B cell (primary cell): Measurements from ENCODE around the gene THUMPD2. TPM values are rescaled to one million over a fixed set of nuclear protein-coding genes. Genes with fewer than 3 reads are reported as not detected.

Source experiments
- ATAC-seq: fragments of 200-7000 bp; cut with Tn5 transposase; one replicate; pipeline ENCODE4 v1.10.0; 2021; ENCODE audit warnings: low read depth, mild to moderate bottlenecking, moderate number of reproducible peaks, moderate library complexity
- CTCF ChIA-PET: fragments of 350-600 bp; sonication (Branson Sonifier 250); formaldehyde crosslinking; loops from one replicate; lab custom pipeline; 2021; ENCODE audit warnings: antibody characterized with exemption, inconsistent platforms; lab: Charles Lee
- POLR2A ChIA-PET: fragments of 350-600 bp; sonication (Branson Sonifier 250); formaldehyde crosslinking; loops from one replicate; lab custom pipeline; 2021; ENCODE audit warnings: antibody characterized with exemption; lab: Charles Lee
- DNase-seq: peaks from one replicate; pipeline ENCODE4 v3.0.0; 2013
- H2AFZ ChIP-seq: 2 replicates; pipeline ENCODE4 v1.6.1; 2012; ENCODE audit warnings: mild to moderate bottlenecking, low read depth, low read length; ENCODE audit not compliant: insufficient read depth, poor library complexity, severe bottlenecking
- H3K27ac ChIP-seq, 2 donors: 1 replicate in 1 of 2; 2 replicates in 1 of 2; pipeline ENCODE4 v1.5.1; 2012 to 2013; ENCODE audit warnings: low read length in 2 of 2, mild to moderate bottlenecking in 2 of 2, moderate library complexity in 1 of 2
- H3K27me3 ChIP-seq, 4 experiments: fragments of 200-600 bp in 1 of 4; sonication (generic) in 1 of 4; replicated peaks in 1 of 4; 1 replicate in 2 of 4; 2 replicates in 2 of 4; pipeline versions ENCODE4 v1.6.1 to v1.7.0; 2013 to 2016; ENCODE audit warnings: low read length in 3 of 4, mild to moderate bottlenecking in 2 of 4, mixed read lengths in 1 of 4, moderate library complexity in 1 of 4; ENCODE audit not compliant: insufficient read depth in 4 of 4, control insufficient read depth in 3 of 4; ENCODE audit errors: control extremely low read depth in 1 of 4
- H3K36me3 ChIP-seq, 2 experiments: replicated peaks in 1 of 2; 1 replicate in 1 of 2; 2 replicates in 1 of 2; pipeline versions ENCODE4 v1.6.1 to v1.7.1; 2013; ENCODE audit warnings: low read length in 1 of 2; ENCODE audit not compliant: insufficient read depth in 2 of 2, control insufficient read depth in 1 of 2; ENCODE audit errors: control extremely low read depth in 1 of 2, extremely low read depth in 1 of 2
- H3K4me1 ChIP-seq, 2 donors: fragments of 200-600 bp in 1 of 2; sonication (generic) in 1 of 2; 1 replicate in 1 of 2; 2 replicates in 1 of 2; pipeline versions ENCODE4 v1.5.1 to v1.6.1; 2013 to 2017; ENCODE audit warnings: low read length in 2 of 2; ENCODE audit not compliant: control insufficient read depth in 2 of 2, insufficient read depth in 2 of 2
- H3K4me2 ChIP-seq: replicated peaks from 2 replicates; pipeline ENCODE3; 2012; ENCODE audit warnings: mild to moderate bottlenecking, low read depth, low read length; ENCODE audit not compliant: poor library complexity, severe bottlenecking
- H3K4me3 ChIP-seq, 5 experiments: fragments of 200-600 bp in 1 of 5; sonication (generic) in 1 of 5; 1 replicate in 3 of 5; 2 replicates in 2 of 5; pipeline versions ENCODE4 v1.5.1 to v1.7.0; 2011 to 2016; ENCODE audit warnings: low read length in 4 of 5, mild to moderate bottlenecking in 4 of 5, low read depth in 2 of 5, control low read depth in 1 of 5, moderate library complexity in 1 of 5; ENCODE audit not compliant: insufficient read depth in 1 of 5; ENCODE audit errors: control extremely low read depth in 1 of 5, extremely low read depth in 1 of 5
- H3K79me2 ChIP-seq: fragments of 200-600 bp; sonication (generic); one replicate; pipeline ENCODE4 v1.6.0; 2016; ENCODE audit warnings: low read length; ENCODE audit not compliant: control insufficient read depth, insufficient read depth
- H3K9ac ChIP-seq: fragments of 200-600 bp; sonication (generic); 2 replicates; pipeline ENCODE4 v1.6.1; 2017; ENCODE audit warnings: mild to moderate bottlenecking, low read length, moderate library complexity
- H3K9me3 ChIP-seq, 3 donors: one replicate each; pipeline versions ENCODE4 v1.6.1 to v1.7.1; 2013; ENCODE audit warnings: low read length in 2 of 3; ENCODE audit not compliant: control insufficient read depth in 2 of 3, insufficient read depth in 1 of 3; ENCODE audit errors: control extremely low read depth in 1 of 3
- H4K20me1 ChIP-seq: 2 replicates; pipeline ENCODE4 v1.6.0; 2012; ENCODE audit warnings: mild to moderate bottlenecking, low read length; ENCODE audit not compliant: insufficient read depth, control insufficient read depth, poor library complexity, severe bottlenecking
- H3K27ac Mint-ChIP-seq: one replicate; pipeline ENCODE4 v1.8.0; 2021; ENCODE audit warnings: mixed read lengths
- H3K27me3 Mint-ChIP-seq: one replicate; pipeline ENCODE4 v1.8.0; 2021; ENCODE audit warnings: mixed read lengths
- H3K4me1 Mint-ChIP-seq: one replicate; pipeline ENCODE4 v1.8.0; 2021; ENCODE audit warnings: mixed read lengths
- H3K4me3 Mint-ChIP-seq: one replicate; pipeline ENCODE4 v1.8.0; 2021; ENCODE audit warnings: mixed read lengths
- H3K9me3 Mint-ChIP-seq: one replicate; pipeline ENCODE4 v1.8.0; 2022; ENCODE audit warnings: mixed read lengths; ENCODE audit not compliant: insufficient read depth
- CTCF ChIP-seq: fragments of 200-600 bp; IDR thresholded peaks from one replicate; pipeline ENCODE4 v1.8.0; 2022; ENCODE audit warnings: antibody characterized with exemption, mild to moderate bottlenecking
- EZH2 ChIP-seq: IDR thresholded peaks from 2 replicates; pipeline ENCODE4 v1.6.1; 2012; ENCODE audit warnings: borderline replicate concordance, low read depth, mild to moderate bottlenecking, moderate library complexity, low read length; ENCODE audit not compliant: insufficient read depth, poor library complexity, severe bottlenecking
- WGBS: methylation state at CpG from one replicate; pipeline ENCODE4 v1.1.5; 2013; ENCODE audit warnings: missing lambda C conversion rate; ENCODE audit not compliant: insufficient coverage; 5-methylcytosine and 5-hydroxymethylcytosine counted together
- intact Hi-C: fragments of 100-400 bp; cut with micrococcal nuclease; formaldehyde crosslinking; loops from one replicate; pipeline ENCODE4 v1.10.0; 2022
- polyA plus RNA-seq: library from polyadenylated mRNA; depleted of rRNA; stranded (reverse); fragments of >200 nt; gene quantifications from 2 replicates; pipeline ENCODE4 v1.2.3, GENCODE V29; 2012
- total RNA-seq, 2 donors: library from RNA; stranded (reverse); fragments of 120-200 nt in 1 of 2; gene quantifications; 1 replicate in 1 of 2; 2 replicates in 1 of 2; pipeline versions ENCODE4 v1.2.3 to v1.2.4, GENCODE V29; 2013 to 2022

The THUMPD2 gene
- total and polyA plus RNA-seq, 2 donors (not counting 1 experiment from before 2014, with no cell fraction given) = 11.0 to 14.8 TPM

- H3K4me2 ChIP-seq = no peak overlapping the region
- H3K27ac Mint-ChIP-seq = no peak overlapping the region
- ChIA-PET POLR2A (no interaction called here), CTCF (no interaction called here)
- H3K4me1 ChIP-seq = peaks cover 2 to 8% of the 10 kb centered on the region in 2 donors
- intact Hi-C loops = no loop called here
- H3K27ac ChIP-seq = no peak overlapping the region
- no peak overlapping the region for H2AFZ ChIP-seq
- peaks cover 30% of the 10 kb centered on the region for H3K4me1 Mint-ChIP-seq
- TF ChIP-seq CTCF (no peak), EZH2 (no peak)
- ATAC-seq = no peak
- peaks cover 12 to 18% of the 10 kb centered on the region in 2 experiments for H3K36me3 ChIP-seq
- no peaks in the 10 kb centered on the region for H3K27me3 ChIP-seq
- H3K9me3 ChIP-seq = no peaks in the 10 kb centered on the region
- H4K20me1 ChIP-seq = no peaks in the 10 kb centered on the region
- H3K9me3 Mint-ChIP-seq = no peaks in the 10 kb centered on the region
- H3K4me3 Mint-ChIP-seq = no peak overlapping the region
- no peak overlapping the region for H3K4me3 ChIP-seq
- H3K27me3 Mint-ChIP-seq = no peaks in the 10 kb centered on the region
- peaks cover 18% of the 10 kb centered on the region for H3K79me2 ChIP-seq
- no peak overlapping the region for H3K9ac ChIP-seq
- WGBS = no CpG with 5 or more reads among the region's 1 CpG
- no peak for DNase-seq
Observed at GRCh38 chr2:39772812-39773152, 6.3 kb downstream of the THUMPD2 start.

GRCh38 chr2:39772086-39772811 is 6.8 kb downstream of the THUMPD2 start:
- no peak overlapping the region for H3K9ac ChIP-seq
- intact Hi-C loops = no loop called here
- ChIA-PET POLR2A (no interaction called here), CTCF (no interaction called here)
- H3K27ac Mint-ChIP-seq = no peak overlapping the region
- no peak overlapping the region for H3K4me3 ChIP-seq
- H3K4me1 ChIP-seq = peaks cover 0 to 2% of the 10 kb centered on the region in 2 donors
- 100% methylated on average over 3 of the region's 3 CpGs for WGBS
- DNase-seq (no peak), ATAC-seq (no peak)
- no peaks in the 10 kb centered on the region for H3K27me3 ChIP-seq
- peaks cover 12 to 18% of the 10 kb centered on the region in 2 experiments for H3K36me3 ChIP-seq
- no peak overlapping the region for H3K4me2 ChIP-seq
- no peaks in the 10 kb centered on the region for H3K27me3 Mint-ChIP-seq
- H2AFZ ChIP-seq = no peak overlapping the region
- H3K9me3 Mint-ChIP-seq = no peaks in the 10 kb centered on the region
- H3K4me3 Mint-ChIP-seq = no peak overlapping the region
- H3K4me1 Mint-ChIP-seq = peaks cover 24% of the 10 kb centered on the region
- H3K79me2 ChIP-seq = peaks cover 13% of the 10 kb centered on the region
- H4K20me1 ChIP-seq = no peaks in the 10 kb centered on the region
- no peaks in the 10 kb centered on the region for H3K9me3 ChIP-seq
- TF ChIP-seq CTCF (no peak), EZH2 (no peak)
- no peak overlapping the region for H3K27ac ChIP-seq
